C4-2B (cell line): Measurements from ENCODE around the gene RFX2.

Experiments
- ZFX ChIP-seq: fragments of 450-650 bp; IDR thresholded peaks from 2 replicates; pipeline ENCODE4 v1.6.1; 2017
- TF ChIP-seq, protein P1 (sequence below): fragments of 450-650 bp; conservative IDR thresholded peaks from 2 replicates; pipeline ENCODE4 v1.5.1; 2017; ENCODE audit warnings: mild to moderate bottlenecking

DNA sequence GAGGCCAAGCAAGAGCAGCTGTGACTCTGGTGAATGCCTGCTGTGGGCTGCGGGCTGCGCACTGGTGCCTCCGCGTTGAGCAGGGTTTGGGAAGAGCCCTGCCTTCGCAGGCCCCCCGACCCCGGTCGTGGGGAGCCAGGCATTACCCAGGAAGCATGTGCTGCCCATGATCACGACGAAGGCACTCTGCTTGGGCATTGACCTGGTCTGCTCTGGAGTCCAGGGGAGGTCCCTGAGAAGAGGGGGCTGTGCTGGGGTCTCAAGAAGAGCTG lies 151.5 kb downstream of the RFX2 start:
- TF ChIP-seq, protein P1, sequence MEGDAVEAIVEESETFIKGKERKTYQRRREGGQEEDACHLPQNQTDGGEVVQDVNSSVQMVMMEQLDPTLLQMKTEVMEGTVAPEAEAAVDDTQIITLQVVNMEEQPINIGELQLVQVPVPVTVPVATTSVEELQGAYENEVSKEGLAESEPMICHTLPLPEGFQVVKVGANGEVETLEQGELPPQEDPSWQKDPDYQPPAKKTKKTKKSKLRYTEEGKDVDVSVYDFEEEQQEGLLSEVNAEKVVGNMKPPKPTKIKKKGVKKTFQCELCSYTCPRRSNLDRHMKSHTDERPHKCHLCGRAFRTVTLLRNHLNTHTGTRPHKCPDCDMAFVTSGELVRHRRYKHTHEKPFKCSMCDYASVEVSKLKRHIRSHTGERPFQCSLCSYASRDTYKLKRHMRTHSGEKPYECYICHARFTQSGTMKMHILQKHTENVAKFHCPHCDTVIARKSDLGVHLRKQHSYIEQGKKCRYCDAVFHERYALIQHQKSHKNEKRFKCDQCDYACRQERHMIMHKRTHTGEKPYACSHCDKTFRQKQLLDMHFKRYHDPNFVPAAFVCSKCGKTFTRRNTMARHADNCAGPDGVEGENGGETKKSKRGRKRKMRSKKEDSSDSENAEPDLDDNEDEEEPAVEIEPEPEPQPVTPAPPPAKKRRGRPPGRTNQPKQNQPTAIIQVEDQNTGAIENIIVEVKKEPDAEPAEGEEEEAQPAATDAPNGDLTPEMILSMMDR, result no peak
- no peak for TF ChIP-seq ZFX
